GM10847 (cell line): ENCODE results near the gene NACAD.

Source experiments
- POLR2A ChIP-seq: IDR thresholded peaks from 2 replicates; pipeline ENCODE4 v1.6.1; 2011; ENCODE audit not compliant: insufficient read length; ENCODE audit errors: extremely low read depth

The NACAD gene, protein sequence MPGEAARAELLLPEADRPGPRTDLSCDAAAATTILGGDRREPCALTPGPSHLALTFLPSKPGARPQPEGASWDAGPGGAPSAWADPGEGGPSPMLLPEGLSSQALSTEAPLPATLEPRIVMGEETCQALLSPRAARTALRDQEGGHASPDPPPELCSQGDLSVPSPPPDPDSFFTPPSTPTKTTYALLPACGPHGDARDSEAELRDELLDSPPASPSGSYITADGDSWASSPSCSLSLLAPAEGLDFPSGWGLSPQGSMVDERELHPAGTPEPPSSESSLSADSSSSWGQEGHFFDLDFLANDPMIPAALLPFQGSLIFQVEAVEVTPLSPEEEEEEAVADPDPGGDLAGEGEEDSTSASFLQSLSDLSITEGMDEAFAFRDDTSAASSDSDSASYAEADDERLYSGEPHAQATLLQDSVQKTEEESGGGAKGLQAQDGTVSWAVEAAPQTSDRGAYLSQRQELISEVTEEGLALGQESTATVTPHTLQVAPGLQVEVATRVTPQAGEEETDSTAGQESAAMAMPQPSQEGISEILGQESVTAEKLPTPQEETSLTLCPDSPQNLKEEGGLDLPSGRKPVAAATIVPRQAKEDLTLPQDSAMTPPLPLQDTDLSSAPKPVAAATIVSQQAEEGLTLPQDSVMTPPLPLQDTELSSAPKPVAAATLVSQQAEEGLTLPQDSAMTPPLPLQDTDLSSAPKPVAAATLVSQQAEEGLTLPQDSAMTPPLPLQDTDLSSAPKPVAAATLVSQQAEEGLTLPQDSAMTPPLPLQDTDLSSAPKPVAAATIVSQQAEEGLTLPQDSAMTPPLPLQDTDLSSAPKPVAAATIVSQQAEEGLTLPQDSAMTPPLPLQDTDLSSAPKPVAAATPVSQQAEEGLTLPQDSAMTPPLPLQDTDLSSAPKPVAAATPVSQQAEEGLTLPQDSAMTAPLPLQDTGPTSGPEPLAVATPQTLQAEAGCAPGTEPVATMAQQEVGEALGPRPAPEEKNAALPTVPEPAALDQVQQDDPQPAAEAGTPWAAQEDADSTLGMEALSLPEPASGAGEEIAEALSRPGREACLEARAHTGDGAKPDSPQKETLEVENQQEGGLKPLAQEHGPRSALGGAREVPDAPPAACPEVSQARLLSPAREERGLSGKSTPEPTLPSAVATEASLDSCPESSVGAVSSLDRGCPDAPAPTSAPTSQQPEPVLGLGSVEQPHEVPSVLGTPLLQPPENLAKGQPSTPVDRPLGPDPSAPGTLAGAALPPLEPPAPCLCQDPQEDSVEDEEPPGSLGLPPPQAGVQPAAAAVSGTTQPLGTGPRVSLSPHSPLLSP (N-terminal part only)

DNA sequence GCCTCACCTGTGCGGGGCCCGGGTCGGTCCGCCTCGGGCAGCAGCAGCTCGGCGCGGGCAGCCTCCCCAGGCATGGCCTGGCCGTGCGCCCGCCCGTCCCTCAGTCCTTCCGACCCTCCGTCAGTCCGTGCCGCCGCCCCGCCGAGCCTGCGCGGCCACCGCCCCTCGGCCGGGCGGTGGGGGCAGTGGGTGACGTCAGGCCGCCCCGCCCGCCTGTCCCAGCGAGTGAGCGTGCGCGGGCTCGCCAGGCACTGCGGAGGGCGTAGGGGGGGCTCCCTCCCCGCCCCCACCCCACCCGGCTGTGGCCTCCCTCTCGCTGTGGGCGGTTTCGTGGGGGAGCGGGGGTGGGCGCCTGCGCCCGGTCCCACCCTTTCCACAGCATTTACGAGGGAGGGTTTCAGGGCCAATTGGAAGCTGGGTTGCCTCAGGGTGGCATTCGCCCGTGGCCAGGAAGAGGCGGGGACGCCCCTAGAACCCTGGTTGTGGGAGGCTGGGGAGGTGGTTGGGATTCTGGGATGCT lies at the start of gene NACAD:
Gene NACAD, minus strand, starts transcription at position 149 of the 520 bp plus-strand sequence. Its CDS starts 75 bp downstream, at position 74.
- TF ChIP-seq POLR2A: no peak

DNA sequence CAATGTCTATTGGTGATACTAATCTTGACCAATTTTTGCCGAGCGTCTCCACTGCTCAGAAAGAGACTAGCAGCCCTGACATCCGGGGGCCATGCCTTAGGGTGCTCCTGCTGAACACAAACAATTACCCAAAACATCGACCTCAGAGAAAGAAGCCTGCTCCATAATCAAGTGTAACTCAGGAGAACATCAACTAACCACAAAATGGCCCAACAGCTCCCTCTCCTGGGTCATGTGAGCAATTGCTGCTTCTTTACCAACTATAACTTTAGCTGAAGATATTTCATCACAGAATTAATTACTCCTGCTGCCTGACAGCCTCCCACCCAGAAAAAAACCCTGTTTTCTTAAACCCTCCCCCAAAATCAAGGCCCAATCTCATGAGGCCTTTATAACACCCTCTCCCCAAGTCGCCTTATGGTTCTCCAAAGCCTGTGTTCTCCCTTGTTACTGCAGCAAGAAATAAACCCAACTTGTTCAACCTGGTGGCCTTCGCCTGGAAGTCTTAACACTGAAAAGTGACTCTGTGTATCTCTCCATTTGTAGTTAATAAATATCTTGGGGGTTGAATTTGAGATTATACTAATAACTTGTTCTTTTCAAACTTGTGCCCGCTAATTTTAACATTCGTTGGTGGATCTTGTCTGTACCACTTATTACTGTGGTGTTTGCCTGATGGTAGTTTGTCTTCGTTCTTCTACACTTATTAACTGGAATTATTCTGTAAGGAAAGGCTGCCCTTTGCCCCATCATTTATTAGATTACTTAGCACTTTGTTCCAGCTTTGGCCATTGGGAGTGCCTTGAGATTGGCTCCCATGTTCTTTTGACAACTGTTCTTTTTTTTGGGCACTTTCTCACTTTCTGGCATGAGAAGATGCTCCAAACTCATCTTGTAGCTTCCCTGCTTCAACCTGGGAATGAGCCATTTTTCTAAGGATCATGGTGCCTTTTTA lies 47.6 kb upstream of the NACAD start:
- no peak for TF ChIP-seq POLR2A

DNA sequence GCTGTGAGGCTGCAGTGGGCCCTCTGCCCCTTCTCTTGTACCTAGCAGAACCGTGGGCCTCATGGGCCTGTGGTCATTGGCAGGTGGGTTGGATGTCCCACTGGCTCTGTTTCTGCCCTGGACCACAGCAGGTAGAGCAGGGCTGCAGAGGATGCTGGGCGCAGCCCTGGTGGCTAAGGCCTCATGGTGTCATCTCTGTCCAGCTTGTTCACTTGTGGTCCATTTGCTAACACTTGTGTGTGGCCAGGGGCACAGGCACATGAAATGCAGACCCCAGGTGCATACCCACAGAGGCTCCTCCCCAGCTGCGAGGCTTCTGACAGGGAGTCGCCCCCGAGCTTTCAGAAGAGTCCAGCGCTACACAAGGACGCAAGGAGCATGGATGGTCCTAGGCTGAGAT lies 45.1 kb upstream of the NACAD start:
- TF ChIP-seq POLR2A: no peak

DNA sequence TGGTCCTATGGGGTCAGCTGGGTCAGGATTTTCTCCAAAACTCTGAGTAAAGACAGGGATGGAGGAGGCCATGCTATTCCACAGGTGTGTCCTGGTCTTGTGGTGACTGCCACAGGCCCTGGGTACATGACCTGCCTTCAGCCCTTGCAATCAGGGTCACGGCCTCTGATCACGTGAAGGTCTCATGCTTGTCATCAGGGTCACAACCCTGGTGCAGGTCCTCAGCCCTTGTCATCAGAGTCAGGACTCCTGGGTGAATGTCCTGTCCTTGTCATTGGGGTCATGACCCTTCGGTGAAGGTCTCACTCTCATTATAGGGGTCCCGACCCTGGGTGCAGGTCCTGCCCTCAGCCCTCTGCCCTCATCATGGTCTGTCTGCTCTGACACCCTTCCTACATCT lies 44.6 kb upstream of the NACAD start:
- TF ChIP-seq POLR2A: no peak

DNA sequence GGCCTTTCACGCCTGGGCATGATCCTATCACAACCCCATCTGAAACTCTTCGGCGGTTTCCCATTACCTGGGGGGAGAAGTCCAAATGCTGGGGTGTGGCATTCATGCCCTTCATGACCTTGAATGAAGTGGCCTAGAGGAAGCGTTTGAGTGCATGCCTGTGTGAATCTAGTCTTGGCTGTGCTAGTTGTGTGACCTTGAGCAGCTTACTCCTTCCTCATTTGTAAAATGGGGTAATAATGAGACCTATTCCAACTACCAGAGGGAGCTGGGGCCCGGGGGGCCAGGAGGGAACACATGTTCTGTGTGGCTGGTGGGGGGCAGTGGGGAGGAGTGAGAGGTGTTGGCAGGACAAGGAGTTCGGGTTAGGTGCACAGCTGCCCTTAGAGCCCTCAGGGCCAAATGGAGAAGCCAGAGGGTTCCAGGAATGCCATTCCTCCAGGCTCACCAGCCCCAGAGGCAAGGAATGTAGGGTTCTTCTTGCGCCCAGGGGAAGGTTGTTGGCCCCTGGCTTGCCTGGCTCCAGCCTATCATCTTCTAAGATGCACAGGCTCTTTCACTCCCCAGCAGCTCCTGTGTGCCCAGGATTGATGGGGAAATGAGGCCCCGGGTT lies 44.0 kb upstream of the NACAD start:
- TF ChIP-seq POLR2A: no peak

DNA sequence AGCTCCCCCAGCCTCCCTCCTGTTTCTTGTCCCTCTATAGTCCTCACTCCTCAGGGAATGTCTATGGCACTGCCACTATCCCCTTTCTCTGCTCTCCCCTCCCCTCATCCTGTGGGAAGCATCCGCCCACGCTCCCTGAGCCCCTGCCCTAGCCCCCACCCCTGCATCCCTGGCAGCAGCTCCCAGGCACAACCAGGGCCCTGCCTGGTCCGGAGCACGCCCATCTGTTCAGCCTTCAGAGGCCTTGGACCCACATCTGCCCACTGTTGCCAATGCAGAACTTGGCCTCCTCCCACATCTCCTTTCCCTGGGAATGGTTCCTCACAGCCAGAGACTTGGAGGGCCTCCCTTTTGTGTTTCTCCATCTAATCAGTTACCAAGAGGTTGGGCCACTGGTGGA lies 43.1 kb upstream of the NACAD start:
- TF ChIP-seq POLR2A: no peak

DNA sequence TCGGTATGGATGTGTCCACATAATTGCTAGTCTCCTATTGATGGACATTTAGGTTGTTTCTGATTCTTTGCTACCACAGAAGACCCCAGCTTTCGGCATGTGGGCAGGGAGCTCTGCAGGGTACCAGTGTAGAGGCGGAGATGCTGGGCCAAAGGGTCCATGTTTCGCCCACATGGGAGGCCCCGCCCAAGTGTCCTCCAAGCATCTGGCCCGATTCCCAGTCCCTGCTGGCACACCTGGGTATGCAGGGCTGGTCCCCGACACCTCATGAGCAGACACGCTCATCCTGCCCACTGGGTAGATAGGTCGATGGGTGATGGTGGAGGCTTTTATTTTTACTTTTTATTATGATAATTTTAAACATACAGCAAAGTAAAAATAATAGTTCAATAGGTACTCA lies 42.1 kb upstream of the NACAD start:
- TF ChIP-seq POLR2A: no peak

DNA sequence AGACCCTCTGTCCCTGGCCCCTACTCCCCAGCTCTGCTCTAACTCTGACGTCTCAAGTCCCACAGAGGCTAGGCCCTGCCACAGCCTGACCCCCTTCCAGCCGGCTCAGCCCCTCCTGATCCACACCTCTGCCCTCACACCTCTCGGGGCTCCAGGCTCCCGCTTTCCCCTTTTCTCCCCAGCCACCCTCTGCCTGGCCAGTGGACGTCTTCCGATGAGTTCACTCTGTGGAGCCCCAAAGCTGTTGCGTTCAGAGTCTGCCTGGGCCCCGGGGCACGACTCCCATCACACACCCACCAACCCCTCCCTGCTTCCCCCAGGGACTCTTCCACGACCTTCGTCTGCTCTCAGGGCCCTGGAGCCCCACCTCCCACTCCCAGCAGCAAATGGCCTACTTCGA lies 41.1 kb upstream of the NACAD start:
- TF ChIP-seq POLR2A: no peak

DNA sequence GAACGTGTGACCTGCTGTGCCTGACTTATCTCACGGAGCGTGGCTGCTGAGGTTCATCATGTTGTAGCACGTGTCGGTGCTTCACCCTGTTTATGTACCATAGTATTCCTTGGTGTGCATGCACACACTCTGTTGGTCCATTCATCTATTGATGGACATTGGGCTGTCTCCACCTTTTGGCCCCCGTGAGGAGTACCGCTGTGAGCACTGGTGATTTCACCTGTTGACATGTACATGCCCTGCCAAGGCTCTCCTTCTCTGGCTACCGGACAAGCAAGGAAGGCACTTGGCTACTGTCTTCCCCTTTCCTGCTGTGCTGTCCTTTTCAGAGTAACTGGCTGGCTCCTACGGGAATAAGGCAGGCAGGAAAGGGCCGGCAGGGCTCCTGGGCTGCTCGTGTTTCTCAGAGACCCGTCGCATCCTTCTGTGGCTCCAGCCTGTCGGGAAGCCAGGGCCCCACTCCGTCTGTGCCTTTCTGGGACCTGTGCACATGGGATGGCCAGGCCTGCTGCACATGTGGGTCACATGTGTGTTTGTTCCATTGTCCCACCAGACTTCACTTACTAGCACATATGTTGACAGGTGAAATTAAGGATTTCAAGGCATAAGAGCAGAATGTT lies 40.5 kb upstream of the NACAD start:
- no peak for TF ChIP-seq POLR2A

DNA sequence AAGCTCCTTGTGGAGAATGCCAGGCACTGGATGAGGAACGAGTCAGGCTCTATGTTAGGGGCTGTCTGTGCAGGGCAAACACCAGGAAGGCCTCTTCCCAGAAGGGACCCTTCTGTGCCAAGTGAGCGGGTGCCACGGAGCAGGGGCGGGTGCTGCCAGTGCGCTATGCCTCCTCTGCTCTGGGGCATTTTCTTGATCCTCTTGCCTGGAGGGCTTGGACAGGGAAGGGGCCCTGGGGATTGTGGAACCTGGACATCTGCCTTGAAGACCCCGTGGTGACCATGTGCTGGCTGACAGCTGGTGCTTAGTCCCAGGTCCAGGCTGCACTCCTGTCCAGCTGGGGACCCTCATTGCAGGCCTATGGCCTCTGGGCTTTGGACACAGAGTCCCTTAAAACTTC lies 38.2 kb upstream of the NACAD start:
- TF ChIP-seq POLR2A: no peak

DNA sequence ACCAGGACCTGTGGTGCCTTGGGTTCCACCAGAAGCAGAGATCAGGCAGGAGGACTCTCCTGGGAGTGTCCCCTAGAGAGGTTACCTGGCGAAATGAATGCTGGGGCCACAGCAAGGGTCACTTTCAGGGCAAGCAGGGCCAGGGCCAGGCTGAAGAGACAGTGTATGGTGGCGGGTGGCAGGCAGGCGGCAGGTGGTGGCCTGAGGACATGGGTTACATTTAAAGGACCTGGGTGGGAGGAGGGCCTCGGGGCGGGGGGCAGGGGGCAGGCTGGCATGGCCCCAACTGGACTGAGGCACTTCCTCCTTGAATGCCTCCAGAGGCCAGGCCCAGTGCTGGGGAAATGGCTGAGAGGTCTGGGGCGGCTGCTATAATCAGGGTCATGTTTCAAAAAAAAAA lies 37.4 kb upstream of the NACAD start:
- TF ChIP-seq POLR2A: no peak

DNA sequence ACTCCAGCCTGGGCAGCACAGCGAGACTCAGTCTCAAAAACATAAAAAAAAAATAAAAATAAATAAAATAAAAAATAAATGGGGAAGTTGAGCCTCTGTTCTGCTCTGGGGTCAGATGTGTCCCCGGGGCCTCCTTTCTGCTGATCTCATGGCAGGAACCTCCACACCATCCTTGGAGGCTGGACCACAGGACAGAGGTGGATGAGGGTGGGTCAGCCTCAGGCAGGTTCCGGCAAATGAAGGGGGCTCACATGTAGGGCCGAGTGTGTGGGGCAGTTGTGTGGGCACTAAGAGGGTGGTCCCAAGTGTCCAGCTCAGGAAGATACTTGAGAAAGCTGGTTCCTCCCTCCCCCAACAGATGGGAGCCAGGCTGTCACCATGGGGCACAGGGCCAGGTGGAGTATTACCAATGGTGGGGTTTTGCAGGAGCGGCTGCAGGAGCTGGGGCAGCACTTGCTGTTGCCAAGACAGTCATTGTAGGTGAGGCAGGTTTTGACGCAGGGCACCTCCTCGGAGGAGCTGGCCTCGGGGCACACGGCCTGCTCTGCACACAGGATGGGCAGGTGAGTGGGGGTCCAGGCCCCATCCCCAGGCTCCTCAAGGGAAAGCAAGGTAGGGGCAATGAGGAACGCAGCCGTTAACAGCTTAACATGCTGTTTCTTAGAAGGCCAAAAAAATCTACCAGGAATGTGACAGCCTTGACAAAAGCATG lies 36.6 kb upstream of the NACAD start:
- TF ChIP-seq POLR2A: no peak
